Measurements from ENCODE around the gene COL8A2.

The COL8A2 gene

GRCh38 chr1:36166938-36167905 is 42.2 kb upstream of the COL8A2 start (continued):
- TF ChIP-seq, protein P1, sequence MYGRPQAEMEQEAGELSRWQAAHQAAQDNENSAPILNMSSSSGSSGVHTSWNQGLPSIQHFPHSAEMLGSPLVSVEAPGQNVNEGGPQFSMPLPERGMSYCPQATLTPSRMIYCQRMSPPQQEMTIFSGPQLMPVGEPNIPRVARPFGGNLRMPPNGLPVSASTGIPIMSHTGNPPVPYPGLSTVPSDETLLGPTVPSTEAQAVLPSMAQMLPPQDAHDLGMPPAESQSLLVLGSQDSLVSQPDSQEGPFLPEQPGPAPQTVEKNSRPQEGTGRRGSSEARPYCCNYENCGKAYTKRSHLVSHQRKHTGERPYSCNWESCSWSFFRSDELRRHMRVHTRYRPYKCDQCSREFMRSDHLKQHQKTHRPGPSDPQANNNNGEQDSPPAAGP (tag by site-specific recombination; IDR thresholded peaks at IDR 0.05) = peak; percentile 84
- TF ChIP-seq ZNF585B (tag by site-specific recombination; IDR thresholded peaks at IDR 0.05) (no peak), ZSCAN23 (tag by site-specific recombination; IDR thresholded peaks at IDR 0.05) (no peak), ZNF37A (tag by site-specific recombination; IDR thresholded peaks at IDR 0.05) (no peak), WT1 (tag by site-specific recombination; IDR thresholded peaks at IDR 0.05) (peak; percentile 80; the same call in 1 of the 2 replicates), ZNF311 (tag by site-specific recombination; IDR thresholded peaks at IDR 0.05; ENCODE audit: borderline replicate concordance) (no peak), ZFP69B (tag by site-specific recombination; IDR thresholded peaks at IDR 0.05) (0 out of 2 replicates have a peak, but pooled peaks have one; percentile 39), ZNF629 (tag by site-specific recombination; IDR thresholded peaks at IDR 0.05) (peak; percentile 94)

GRCh38 chr1:36166136-36166535 is 41.1 kb upstream of the COL8A2 start:
- TF ChIP-seq EGR2 (tag by site-specific recombination; IDR thresholded peaks at IDR 0.05; ENCODE audit: low read depth) (no peak), ZNF37A (tag by site-specific recombination; IDR thresholded peaks at IDR 0.05) (no peak), ZNF629 (tag by site-specific recombination; IDR thresholded peaks at IDR 0.05) (peak; percentile 28; the same call in 1 of the 2 replicates), GLIS1 (tag by site-specific recombination; IDR thresholded peaks at IDR 0.05) (no peak), ZNF214 (tag by site-specific recombination; IDR thresholded peaks at IDR 0.05; ENCODE audit: borderline replicate concordance) (no peak), ZNF426 (tag by site-specific recombination; IDR thresholded peaks at IDR 0.05) (no peak), ZSCAN16 (tag by site-specific recombination; IDR thresholded peaks at IDR 0.05) (no peak), ZNF776 (tag by site-specific recombination; IDR thresholded peaks at IDR 0.05; ENCODE audit: borderline replicate concordance) (no peak), ZNF555 (tag by site-specific recombination; conservative IDR thresholded peaks at IDR 0.05) (no peak)
- TF ChIP-seq, protein P2, sequence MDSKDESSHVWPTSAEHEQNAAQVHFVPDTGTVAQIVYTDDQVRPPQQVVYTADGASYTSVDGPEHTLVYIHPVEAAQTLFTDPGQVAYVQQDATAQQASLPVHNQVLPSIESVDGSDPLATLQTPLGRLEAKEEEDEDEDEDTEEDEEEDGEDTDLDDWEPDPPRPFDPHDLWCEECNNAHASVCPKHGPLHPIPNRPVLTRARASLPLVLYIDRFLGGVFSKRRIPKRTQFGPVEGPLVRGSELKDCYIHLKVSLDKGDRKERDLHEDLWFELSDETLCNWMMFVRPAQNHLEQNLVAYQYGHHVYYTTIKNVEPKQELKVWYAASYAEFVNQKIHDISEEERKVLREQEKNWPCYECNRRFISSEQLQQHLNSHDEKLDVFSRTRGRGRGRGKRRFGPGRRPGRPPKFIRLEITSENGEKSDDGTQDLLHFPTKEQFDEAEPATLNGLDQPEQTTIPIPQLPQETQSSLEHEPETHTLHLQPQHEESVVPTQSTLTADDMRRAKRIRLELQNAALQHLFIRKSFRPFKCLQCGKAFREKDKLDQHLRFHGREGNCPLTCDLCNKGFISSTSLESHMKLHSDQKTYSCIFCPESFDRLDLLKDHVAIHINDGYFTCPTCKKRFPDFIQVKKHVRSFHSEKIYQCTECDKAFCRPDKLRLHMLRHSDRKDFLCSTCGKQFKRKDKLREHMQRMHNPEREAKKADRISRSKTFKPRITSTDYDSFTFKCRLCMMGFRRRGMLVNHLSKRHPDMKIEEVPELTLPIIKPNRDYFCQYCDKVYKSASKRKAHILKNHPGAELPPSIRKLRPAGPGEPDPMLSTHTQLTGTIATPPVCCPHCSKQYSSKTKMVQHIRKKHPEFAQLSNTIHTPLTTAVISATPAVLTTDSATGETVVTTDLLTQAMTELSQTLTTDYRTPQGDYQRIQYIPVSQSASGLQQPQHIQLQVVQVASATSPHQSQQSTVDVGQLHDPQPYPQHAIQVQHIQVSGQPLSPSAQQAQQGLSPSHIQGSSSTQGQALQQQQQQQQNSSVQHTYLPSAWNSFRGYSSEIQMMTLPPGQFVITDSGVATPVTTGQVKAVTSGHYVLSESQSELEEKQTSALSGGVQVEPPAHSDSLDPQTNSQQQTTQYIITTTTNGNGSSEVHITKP (tag by site-specific recombination; IDR thresholded peaks at IDR 0.05) = peak; percentile 79
- no peaks in the 10 kb centered on the region for H3K9me3 ChIP-seq (ENCODE audit: control insufficient read depth, insufficient read depth, low read depth, low read length)
- H3K36me3 ChIP-seq (ENCODE audit: control insufficient read depth in 2 of 2, insufficient read depth in 1 of 2, low read length in 2 of 2) = peaks cover 0 to 73% of the 10 kb centered on the region in 2 experiments; a peak in 2 of 3 replicates
- ChIA-PET POLR2A (no interaction called here), CTCF (interaction anchor here (1.1 to 2.0 kb wide), 2 partner anchors 17 to 22 kb away, joined by 4 to 10 read pairs; partner anchors contain the start of gene TRAPPC3)
- no peak overlapping the region for H3K27ac ChIP-seq (ENCODE audit: extremely low read depth, low read depth, low read length)
- H3K4me3 ChIP-seq (ENCODE audit: low read depth, low read length) = no peak overlapping the region
- H3K4me1 ChIP-seq (ENCODE audit: control insufficient read depth, insufficient read depth, low read length) = no peaks in the 10 kb centered on the region

GRCh38 chr1:36165145-36165544 is 40.1 kb upstream of the COL8A2 start:
- TF ChIP-seq ZNF521 (tag by site-specific recombination; IDR thresholded peaks at IDR 0.05) (no peak), ZNF664 (tag by site-specific recombination; IDR thresholded peaks at IDR 0.05) (peak; percentile 89), ZNF121 (tag by site-specific recombination; IDR thresholded peaks at IDR 0.05) (peak; percentile 69)
- ChIA-PET CTCF (interaction anchor here (1.1 to 2.0 kb wide), 2 partner anchors 16 to 30 kb away, joined by 3 to 10 read pairs; partner anchors contain the start of gene TRAPPC3), POLR2A (interaction anchor here (0.6 kb wide), 1 partner anchor 21 kb away, joined by 4 read pairs; no protein-coding TSS in a partner anchor)
- H3K4me1 ChIP-seq (ENCODE audit: control insufficient read depth, insufficient read depth, low read length) = no peaks in the 10 kb centered on the region
- H3K4me3 ChIP-seq (ENCODE audit: low read depth, low read length) = no peak overlapping the region
- no peaks in the 10 kb centered on the region for H3K9me3 ChIP-seq (ENCODE audit: control insufficient read depth, insufficient read depth, low read depth, low read length)
- H3K36me3 ChIP-seq (ENCODE audit: control insufficient read depth in 2 of 2, insufficient read depth in 1 of 2, low read length in 2 of 2) = peaks cover 0 to 66% of the 10 kb centered on the region in 2 experiments; a peak in 2 of 3 replicates
- no peak overlapping the region for H3K27ac ChIP-seq (ENCODE audit: extremely low read depth, low read depth, low read length)
